ENCODE measurements around the gene ARSB.

ARSB gene

GRCh38 chr5:78829811-78830527 lies 155.1 kb downstream of the ARSB start:
- DNase-seq: no peak

- DNase-seq: no peak
Measured at GRCh38 chr5:78827725-78828124, 157.4 kb downstream of the ARSB start.

GRCh38 chr5:78824831-78825281 lies 160.3 kb downstream of the ARSB start:
- no peak for DNase-seq

- peak in 1 of 2 donors; percentile 10 for DNase-seq
Measured at GRCh38 chr5:78823196-78823595, 161.9 kb downstream of the ARSB start.

GRCh38 chr5:78821536-78822021 lies 163.5 kb downstream of the ARSB start:
- no peak for DNase-seq

- no peak for DNase-seq
Measured at GRCh38 chr5:78819707-78820106, 165.4 kb downstream of the ARSB start.

GRCh38 chr5:78819166-78819565 lies 165.9 kb downstream of the ARSB start:
- DNase-seq: no peak

GRCh38 chr5:78816143-78816765 lies 168.9 kb downstream of the ARSB start:
- no peak for DNase-seq

- DNase-seq: no peak
Measured at GRCh38 chr5:78813906-78814530, 171.1 kb downstream of the ARSB start.

GRCh38 chr5:78813286-78813685 lies 171.8 kb downstream of the ARSB start:
- no peak for DNase-seq

GRCh38 chr5:78811866-78812265 lies 173.2 kb downstream of the ARSB start:
- DNase-seq: no peak

- no peak for DNase-seq
Measured at GRCh38 chr5:78811121-78811817, 173.8 kb downstream of the ARSB start.

- no peak for DNase-seq
Measured at GRCh38 chr5:78810098-78810920, 174.8 kb downstream of the ARSB start.

GRCh38 chr5:78809444-78809843 lies 175.7 kb downstream of the ARSB start:
- DNase-seq: no peak

- DNase-seq: no peak
Measured at GRCh38 chr5:78808818-78809217, 176.3 kb downstream of the ARSB start.

GRCh38 chr5:78808380-78808779 lies 176.7 kb downstream of the ARSB start:
- no peak for DNase-seq

- DNase-seq: no peak
Measured at GRCh38 chr5:78806544-78806943, 178.6 kb downstream of the ARSB start.

- no peak for DNase-seq
Measured at GRCh38 chr5:78805474-78806124, 179.5 kb downstream of the ARSB start.

- DNase-seq: no peak
Measured at GRCh38 chr5:78804995-78805394, 180.1 kb downstream of the ARSB start.

- no peak for DNase-seq
Measured at GRCh38 chr5:78803941-78804340, 181.2 kb downstream of the ARSB start.

- DNase-seq: no peak
Measured at GRCh38 chr5:78803353-78803752, 181.8 kb downstream of the ARSB start.

- DNase-seq: no peak
Measured at GRCh38 chr5:78801413-78801812, 183.7 kb downstream of the ARSB start.

All from inflammatory macrophage treated with lipopolysaccharide for 1 hour (primary cell).